Measurements from ENCODE around the gene EEA1.
"Not testable (repeated sequence)": the region's sequence is repeated elsewhere in the genome, so short reads cannot be mapped to it uniquely, and the experiment has no call there.

EEA1 gene

DNA sequence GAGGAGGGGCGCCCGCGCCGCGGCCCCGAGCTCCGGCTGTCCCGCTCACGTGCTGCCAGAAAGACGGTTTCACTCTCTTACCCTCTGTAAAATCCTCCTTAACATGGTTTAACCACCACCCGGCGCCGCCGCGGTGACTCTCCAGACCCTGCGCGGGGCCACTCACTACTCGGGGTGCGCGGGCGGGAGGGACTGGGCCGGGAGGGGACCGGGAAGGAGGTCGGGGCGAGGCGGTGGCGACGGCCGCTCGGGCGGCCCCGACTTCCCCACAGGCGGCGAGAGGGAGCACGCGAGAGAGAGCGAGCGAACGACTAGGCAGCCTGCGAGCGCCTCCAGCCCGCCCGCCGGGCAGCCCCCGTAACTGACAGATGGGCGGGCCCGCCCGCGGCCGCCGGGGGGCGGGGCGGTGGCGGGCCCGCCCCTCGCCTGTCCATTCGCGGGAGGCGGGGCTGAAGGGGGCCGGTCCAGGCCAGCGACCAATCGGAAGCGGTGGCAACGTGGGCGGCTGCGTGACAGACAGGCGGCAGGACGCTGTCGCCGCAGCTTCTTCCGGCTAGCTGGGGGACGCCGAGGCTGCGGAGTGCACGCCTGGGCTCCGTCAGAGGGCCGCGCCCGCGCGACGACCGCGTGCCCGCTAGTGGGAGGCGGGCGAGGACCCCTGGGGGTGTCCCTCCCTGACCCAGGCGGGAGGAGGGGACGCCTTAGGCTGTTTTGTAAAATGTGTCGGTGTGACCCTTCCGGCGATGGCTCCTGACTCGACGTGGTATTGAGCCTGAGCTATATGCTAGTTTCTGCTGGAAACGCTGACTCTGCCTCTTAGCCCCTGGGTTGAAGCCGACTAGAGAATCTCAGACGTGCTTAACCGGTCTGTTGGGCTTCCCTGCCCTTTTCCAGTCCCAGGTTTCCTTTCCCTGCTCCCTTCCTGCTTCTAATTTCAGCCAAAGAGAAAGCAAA lies at the start of gene EEA1:
EEA1 (minus strand) TSS at position 334 of the 954 bp plus-strand sequence; CDS start at position 105, 229 bp downstream.
- peak; percentile 93 for DNase-seq (ENCODE audit: low read depth)

GRCh38 chr12:92978607-92979006 lies 49.5 kb upstream of the EEA1 start:
- no peak for DNase-seq (ENCODE audit: low read depth)

DNA sequence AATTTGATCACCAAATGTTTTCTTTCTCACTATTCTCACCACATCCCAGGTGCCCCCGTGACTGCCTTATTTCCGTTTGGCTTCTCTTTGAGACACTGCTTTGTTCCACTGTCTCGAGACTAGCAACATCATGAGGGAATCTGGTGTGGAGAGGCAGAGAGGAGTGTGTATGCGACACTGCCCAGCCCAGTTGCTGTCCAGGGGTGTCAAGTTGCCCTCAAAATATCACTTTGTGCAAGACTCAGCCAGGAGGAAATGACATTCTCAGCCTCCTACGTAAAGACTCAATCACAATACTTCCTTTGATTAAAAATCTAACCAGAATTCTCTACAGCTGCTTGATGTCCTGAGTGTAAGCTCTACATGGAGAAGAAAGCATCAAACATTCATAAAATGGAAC lies 48.2 kb upstream of the EEA1 start:
- DNase-seq (ENCODE audit: low read depth): no peak

- DNase-seq (ENCODE audit: low read depth): no peak
These were observed 45.7 kb upstream of the EEA1 start for GRCh38 chr12:92974759-92975158.

- DNase-seq (ENCODE audit: low read depth): no peak
These were observed 44.5 kb upstream of the EEA1 start for GRCh38 chr12:92973614-92974013.

DNA sequence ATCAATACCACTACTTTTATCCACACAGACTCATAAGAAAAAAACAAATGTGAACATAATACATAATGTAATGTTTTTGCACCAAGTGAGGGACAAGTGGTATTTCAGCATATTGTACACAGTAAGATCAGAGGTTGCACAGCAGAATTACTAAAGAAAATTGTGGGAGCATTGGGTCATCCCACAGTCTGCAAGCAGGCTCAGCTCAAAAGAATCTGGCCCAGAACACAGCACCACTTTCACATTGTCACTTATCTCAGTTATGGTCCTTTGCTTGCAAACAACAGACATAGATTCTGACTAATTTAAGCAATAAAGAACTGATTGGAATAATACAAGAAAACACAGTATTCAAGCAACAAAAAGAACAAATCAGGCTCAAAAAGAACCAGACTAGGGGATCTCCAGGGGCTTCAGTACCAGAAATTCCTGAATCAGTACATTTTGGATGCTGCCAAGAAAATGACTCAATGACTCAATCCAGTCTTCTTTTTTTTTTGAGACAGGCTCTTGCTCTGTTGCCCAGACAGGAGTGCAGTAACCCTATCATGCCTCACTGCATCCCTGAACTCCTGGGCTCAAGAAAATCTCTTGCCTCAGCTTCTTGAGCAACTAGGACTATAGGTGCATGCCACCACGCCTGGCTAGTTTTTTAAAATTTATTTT lies 42.9 kb upstream of the EEA1 start:
- DNase-seq (ENCODE audit: low read depth): no peak

- DNase-seq (ENCODE audit: low read depth): no peak
These were observed 39.2 kb upstream of the EEA1 start for GRCh38 chr12:92968176-92968813.

DNA sequence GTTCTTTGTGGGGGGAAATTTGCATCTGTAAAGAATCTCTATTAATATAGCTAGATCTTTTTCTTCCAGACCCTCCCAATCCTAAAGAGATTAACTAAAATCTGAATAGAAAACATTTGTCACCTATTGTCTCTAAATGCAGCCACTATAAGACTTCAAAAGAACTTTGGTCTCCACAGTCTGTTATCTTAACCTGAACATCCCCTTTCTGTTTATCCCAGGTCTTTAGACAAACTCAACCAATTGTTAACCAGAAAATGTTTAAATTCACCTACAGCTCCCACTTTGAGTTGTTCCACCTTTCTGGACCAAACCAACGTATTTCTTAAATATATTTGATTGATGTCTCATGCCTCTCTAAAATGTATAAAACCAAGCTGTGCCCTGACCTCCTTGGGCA lies 35.3 kb upstream of the EEA1 start:
- DNase-seq (ENCODE audit: low read depth): not testable (repeated sequence)

DNA sequence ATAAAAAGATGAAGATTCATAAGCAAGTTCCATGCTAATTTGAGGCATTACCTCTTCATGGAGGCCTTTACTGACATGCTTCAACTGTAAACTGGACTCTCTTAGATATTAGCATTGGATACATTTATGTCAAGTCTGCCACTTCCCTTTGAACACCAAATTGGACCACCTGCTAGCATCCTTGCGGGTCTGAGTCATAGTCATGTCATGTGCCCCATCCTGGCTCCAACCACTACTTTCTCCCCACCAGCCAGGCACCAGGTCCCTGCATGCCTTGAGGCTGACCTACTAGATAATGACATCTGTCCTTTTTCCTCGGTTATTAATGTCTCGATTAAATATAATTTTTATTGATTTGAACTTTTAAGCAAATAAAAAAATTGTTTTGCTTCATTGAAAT lies 32.9 kb upstream of the EEA1 start:
- no peak for DNase-seq (ENCODE audit: low read depth)

DNA sequence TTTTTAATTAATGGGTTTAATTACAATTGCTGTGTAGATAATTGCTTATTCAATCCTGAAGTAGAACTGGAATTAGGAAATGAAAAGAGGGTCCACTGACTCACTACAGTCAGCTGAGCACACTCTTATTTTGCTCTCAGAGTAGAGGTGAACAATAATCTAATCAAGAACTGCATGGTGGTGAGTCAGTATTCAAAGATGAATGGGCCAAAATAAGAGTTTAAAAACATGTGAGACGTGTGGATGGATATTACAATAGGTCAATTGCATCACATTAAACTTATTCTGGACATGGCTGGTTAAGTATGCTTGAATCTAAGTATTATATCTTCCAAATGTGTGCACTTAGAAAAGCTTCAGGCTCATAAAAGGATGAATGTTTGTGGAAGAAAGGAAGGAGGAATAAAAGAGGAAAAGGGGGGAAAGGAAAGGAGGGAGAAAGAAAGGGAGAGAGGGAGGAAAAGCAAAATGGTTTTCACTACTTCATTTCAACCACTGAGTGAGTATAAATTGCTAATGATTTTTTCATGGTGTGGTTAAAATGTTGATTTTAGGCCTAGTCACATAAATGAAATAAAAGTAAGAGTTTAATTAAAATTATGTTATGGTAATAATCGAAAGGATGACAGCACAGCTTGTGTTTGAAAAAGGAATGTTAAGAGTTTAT lies 27.0 kb upstream of the EEA1 start:
- DNase-seq (ENCODE audit: low read depth): no peak

DNA sequence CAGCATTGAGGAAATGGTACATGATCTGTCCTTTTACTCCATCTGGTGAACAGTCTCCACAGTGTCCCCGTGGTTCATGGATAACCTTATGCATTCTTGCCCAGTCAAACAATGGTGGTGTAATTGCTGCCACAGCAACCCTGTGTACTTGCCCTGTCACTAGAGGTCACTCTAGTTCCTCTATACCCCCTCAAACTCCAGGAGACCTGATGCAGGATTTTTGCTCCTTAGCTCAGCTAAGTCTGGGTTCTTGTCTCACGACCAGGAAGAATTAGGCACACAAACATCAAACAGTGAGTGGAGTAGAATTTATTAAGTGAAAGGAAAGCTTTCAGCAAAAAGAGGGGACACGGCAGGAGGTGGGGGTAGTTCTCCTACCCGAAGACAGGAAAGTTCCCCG lies 24.7 kb upstream of the EEA1 start:
- DNase-seq (ENCODE audit: low read depth): no peak

DNA sequence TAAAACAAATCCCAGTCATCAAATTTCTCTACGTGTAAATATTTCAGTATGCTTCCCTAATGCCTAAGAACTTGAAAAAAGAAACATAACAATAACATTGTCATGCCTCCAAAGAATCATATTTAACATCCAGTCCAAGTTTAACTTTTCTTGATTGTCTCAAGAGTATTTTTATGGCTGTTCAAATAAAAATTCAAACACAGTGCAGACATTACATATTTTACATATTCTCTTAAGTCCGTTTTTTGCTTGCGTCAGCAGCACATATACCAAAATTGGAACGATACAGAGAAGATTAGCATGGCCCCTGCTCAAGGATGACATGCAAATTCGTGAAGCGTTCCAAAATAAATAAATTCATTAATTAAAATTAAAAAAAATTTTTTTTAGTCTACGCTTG lies 23.3 kb upstream of the EEA1 start:
- no peak for DNase-seq (ENCODE audit: low read depth)

DNA sequence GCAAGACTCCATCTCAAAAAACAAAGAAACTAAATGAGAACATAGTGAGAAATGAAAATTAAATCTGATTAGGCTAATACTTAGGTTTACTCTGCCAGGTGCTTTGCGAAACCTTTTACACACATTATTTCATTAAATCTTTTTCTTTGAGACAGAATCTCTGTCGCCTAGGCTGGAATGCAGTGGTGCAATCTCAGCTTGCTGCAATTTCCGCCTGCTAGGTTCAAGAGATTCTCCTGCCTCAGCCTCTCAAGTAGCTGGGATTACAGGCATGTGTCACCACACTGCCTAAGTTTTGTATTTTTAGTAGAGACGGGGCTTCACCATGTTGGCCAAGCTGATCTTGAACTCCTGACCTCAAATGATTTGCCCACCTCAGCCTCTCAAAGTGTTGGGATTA lies 21.9 kb upstream of the EEA1 start:
- DNase-seq (ENCODE audit: low read depth): no peak

GRCh38 chr12:92950011-92950410 lies 20.9 kb upstream of the EEA1 start:
- no peak for DNase-seq (ENCODE audit: low read depth)

DNA sequence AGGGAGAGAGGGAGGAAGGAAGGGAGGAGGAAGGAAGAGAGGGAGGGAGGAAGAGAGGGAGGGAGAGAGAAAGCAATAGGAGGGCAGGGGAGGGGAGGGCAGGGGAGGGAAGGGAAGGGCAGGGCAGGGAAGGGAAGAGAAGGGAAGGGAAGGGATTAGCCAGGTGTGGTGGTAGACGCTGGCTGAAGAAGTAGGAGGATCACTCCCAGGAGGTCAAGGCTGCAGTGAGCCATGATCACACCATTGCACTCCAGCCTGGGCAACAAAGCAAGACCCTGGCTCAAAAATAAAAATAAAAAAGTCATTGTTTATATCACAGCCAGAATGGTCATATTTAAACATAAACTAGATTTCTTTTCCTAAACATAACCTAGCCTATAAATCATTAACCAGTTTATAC lies 20.4 kb upstream of the EEA1 start:
- DNase-seq (ENCODE audit: low read depth): no peak

GRCh38 chr12:92947589-92948215 lies 18.6 kb upstream of the EEA1 start:
- no peak for DNase-seq (ENCODE audit: low read depth)

DNA sequence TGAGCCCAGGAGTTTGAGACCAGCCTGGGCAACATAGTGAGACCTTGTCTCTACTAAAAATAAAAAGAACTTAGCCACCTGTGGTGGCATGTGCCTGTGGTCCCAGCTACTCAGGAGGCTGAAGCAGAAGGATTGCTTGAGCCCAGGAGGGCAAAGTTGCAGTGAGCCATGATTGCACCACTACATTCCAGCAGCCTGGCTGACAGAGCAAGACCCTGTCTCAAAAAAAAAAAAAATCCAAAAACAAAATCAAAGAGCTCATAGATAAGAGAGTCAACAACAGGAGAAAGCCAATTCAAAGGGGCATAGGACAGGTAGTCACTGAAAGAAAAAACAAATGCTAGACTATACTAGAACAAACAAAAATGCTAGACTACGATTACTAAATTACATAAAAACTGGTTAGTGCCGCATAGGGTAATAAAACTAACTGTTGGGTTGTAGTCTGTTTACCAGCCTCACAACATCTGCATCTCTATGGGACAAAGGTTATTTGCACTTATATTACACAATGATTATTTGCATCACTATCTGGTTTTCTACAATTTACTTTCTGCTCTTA lies 16.6 kb upstream of the EEA1 start:
- no peak for DNase-seq (ENCODE audit: low read depth)

DNA sequence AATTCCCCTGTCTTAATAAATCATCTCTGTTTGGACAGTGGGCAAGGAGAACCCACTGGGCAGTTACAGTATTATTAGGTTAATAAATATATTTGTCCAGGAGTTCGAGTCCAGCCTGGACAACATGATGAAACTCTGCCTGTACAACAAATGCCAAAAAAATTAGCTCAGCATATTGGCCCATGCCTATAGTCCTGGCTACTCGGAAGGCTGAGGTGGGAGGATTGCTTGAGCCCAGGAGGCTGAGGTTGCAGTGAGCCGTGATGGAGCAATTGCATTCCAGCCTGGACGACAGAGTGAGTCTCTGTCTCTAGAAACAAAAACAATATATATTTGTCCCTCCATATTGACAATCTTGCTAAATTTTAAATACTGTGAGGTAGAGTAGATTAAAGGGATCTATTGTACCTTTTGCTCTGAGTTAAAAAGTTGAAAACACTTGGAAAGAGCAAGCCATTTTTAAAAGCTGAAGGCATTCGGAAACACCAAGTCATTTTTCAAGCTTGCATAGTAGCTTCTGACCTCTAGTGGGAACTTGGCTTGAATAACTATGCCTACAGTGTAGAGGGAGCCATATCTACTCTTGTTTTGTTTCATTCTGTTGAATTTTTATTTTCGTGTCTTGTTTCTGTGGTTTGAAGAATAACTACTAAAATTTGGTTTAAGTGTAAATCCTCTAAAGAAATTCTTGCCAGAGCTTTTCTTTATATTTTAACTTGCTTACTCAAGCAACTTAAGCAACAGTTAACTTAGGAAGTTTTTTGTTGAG lies 14.6 kb upstream of the EEA1 start:
- DNase-seq (ENCODE audit: low read depth): no peak

- DNase-seq (ENCODE audit: low read depth): no peak
These were observed 13.8 kb upstream of the EEA1 start for GRCh38 chr12:92942905-92943304.

- DNase-seq (ENCODE audit: low read depth): no peak
These were observed 10.0 kb upstream of the EEA1 start for GRCh38 chr12:92939116-92939515.

GRCh38 chr12:92938638-92939037 lies 9.5 kb upstream of the EEA1 start:
- no peak for DNase-seq (ENCODE audit: low read depth)
